ENCODE data around the gene TMEM200A. TPM values are rescaled to one million over a fixed set of nuclear protein-coding genes. Genes with fewer than 3 reads are reported as not detected.

Gene TMEM200A
- total RNA-seq, 2 donors from 2014 or later = 0.16 to 0.35 TPM

DNA sequence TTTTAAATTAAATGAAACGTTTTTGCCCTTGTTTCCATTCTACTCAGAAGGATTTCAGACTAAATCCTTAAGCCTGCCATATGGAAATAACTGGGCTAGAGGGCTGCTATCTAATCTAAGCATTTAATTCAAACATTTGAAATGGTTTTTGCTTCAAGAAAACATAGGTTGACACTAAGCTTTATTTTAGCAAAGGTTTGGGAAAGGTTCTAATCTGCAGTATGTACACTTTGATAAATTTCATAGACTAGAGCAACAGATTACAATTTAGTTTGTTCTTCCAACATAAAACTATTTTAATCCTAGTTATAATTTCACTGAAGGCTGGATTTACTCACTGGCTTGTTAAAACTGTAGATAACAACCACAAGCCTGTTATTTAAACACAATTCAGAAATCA lies 72.1 kb downstream of the TMEM200A start:
- no peaks in the 10 kb centered on the region for H3K9me3 Mint-ChIP-seq
- no peak for DNase-seq (ENCODE audit: low spot score in 2 of 2)
- no peak overlapping the region for H3K27ac Mint-ChIP-seq
- peaks cover 0 to 6% of the 10 kb centered on the region in 2 donors for H3K36me3 Mint-ChIP-seq
- no peak for ATAC-seq

DNA sequence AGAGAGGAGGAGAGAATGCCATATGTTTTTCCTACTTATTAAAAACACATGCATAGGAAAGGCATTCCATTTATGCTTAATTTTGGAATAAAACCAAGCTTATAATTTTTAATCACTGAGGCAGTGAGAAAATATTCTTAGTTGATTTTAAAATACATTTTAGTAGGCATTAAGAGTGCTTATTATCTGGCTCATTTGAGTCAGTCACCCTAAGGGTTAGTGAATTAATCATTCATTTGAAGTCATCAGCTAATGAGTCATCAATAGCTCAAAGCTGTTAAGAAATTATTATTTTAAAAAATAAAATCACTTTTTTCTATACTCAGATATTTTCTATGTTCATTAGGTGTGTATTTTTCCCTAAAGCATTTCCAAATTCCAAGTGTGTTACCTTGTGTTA lies 81.6 kb downstream of the TMEM200A start:
- no peak for ATAC-seq
- no peak for DNase-seq (ENCODE audit: low spot score in 2 of 2)
- Mint-ChIP-seq H3K36me3 (no peaks in the 10 kb centered on the region), H3K9me3 (peaks cover 0 to 4% of the 10 kb centered on the region in 2 donors), H3K27ac (no peak overlapping the region)

DNA sequence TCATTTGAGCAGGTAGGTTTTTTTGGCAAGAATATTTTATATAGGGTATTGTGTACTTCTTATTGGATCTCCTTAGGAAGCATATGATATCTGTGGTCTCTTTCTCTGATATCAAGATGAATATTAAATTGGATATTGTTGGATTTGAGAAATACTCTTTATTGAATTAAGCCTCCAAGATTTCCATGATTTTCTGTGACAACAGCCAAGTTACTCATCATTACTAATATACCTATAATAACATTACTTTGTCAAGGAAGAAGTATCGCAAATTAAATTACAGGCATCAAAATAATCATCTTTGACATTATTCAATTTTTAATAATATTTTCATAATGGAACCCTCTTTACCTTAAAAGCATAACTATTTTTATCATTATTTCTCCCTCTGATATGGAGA lies 86.5 kb downstream of the TMEM200A start:
- no peak for ATAC-seq
- no peak overlapping the region for H3K27ac Mint-ChIP-seq
- DNase-seq (ENCODE audit: low spot score in 2 of 2) = no peak
- peaks cover 0 to 4% of the 10 kb centered on the region in 2 donors for H3K9me3 Mint-ChIP-seq
- no peaks in the 10 kb centered on the region for H3K36me3 Mint-ChIP-seq

DNA sequence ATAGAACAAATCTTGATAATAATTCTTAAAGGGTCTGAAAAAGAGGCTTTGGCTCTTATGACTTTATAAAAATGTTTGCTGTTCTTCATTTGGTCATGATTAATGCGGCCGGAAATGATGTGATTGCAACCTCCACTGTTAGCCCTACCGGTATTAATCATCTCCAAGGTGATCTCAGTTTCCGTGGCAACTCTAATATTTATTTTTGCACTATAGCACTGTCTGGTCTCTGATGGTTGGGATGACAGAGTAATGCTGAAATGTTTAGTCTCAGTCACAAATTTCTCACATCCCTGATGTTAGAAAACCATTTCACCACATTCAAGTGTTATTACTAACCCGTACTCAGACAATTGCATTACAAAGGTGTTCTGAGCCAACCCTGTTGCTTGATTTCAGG lies 87.4 kb downstream of the TMEM200A start:
- Mint-ChIP-seq H3K27ac (no peak overlapping the region), H3K9me3 (peaks cover 0 to 4% of the 10 kb centered on the region in 2 donors), H3K36me3 (no peaks in the 10 kb centered on the region)
- DNase-seq (ENCODE audit: low spot score in 2 of 2) (no peak), ATAC-seq (peak; percentile 36 to 67)

DNA sequence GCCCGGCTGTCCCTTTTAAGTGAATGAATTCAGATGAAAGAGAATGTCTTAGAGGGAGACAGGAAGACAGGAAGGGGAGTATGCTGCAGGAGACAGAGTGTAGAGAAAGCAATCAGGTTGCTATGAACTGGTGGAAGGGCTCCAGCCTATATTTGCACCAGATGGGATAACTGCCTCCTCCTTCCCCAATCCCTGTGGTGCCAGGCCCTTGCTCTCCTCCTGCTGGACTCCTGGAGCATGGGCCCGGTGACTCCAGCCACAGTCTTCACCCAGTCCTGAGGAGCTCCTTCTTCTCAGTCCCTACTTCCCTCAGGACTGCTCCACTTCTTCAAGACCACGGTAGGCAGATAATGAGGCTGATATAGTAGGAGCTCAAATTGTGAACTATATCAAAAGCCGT lies 91.8 kb downstream of the TMEM200A start:
- Mint-ChIP-seq H3K9me3 (no peaks in the 10 kb centered on the region), H3K36me3 (no peaks in the 10 kb centered on the region)

DNA sequence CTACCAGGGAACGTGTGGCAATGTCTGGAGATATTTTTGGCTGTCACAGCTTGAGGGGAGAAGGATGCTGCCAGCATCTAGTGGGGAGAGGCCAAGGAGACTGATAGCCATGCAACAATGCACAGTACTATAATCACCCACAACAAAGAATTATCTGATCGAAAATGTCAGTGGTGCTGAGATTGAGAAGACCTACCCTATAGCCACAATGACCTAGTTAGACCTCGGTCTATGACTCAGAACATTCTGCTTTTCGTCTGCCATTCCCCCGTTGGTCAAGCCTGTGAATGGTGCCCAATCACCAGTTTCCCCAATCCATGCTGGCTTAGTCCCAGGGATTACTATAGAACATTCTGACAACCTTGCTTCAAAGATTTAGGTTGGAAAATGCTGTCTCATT lies 93.5 kb downstream of the TMEM200A start:
- no peak for ATAC-seq
- no peaks in the 10 kb centered on the region for H3K9me3 Mint-ChIP-seq
- H3K27ac Mint-ChIP-seq = no peak overlapping the region
- H3K36me3 Mint-ChIP-seq = no peaks in the 10 kb centered on the region
- no peak for DNase-seq (ENCODE audit: low spot score in 2 of 2)

More for the DNA sequence above, 91.8 kb downstream of the TMEM200A start:
- no peak overlapping the region for H3K27ac Mint-ChIP-seq
- ATAC-seq = no peak
- DNase-seq (ENCODE audit: low spot score in 2 of 2) = no peak

DNA sequence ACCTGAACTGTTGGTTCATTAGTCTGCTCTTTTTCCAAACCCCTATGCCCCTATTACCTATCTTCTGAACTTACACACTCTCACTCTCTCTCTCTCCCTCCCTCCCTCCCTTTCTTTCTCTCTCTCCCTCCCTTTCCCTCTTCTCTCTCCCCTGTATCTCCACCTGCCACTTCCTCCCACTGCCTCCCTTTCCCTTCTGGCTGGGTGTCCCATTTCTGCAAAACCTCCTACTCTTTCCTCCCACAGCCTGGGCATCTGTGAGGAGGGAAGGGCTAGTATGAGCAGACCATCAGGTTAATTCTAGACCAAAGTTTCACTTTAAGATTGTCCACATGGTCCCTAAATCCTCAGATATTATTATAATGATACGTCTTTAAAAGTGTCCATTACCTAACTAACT lies 95.1 kb downstream of the TMEM200A start:
- H3K36me3 Mint-ChIP-seq = no peaks in the 10 kb centered on the region
- H3K27ac Mint-ChIP-seq = no peak overlapping the region
- DNase-seq (ENCODE audit: low spot score in 2 of 2) (no peak), ATAC-seq (no peak)
- H3K9me3 Mint-ChIP-seq = no peaks in the 10 kb centered on the region

DNA sequence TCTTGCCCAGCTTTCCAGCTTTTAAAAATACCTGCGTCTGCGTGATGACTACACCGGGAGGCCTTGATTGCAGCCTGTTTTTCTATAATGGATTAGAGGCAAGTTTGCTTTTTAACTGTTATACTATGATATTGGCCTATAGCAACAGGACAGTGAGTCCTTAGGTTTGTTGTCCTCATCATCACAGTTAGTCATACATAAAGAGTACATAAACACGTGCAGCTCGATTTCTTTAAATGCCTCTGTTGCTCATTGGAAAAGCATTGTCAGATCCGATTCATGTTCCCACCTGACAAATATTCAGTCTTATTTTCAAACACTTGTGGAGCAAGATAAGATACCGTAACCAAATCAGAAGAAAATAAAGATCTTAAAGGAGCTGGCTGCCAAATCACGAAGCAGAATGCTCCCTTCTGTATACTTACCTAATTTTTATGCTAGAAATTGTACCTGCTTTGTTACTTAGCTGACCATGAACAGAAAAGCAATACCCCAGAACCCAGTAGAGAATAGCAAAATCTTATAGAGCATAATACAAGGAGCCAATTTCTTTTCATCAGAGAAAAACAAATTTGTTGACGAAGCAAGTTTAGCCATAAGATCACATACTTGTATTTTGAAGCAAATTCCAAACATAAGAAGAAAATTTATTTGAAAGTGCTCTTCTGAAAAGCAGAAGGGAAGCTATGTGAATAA lies 100.4 kb downstream of the TMEM200A start:
- Mint-ChIP-seq H3K9me3 (peaks cover 0 to 5% of the 10 kb centered on the region in 2 donors), H3K27ac (no peak overlapping the region), H3K36me3 (no peaks in the 10 kb centered on the region)
- DNase-seq (ENCODE audit: low spot score in 2 of 2) (no peak), ATAC-seq (no peak)

DNA sequence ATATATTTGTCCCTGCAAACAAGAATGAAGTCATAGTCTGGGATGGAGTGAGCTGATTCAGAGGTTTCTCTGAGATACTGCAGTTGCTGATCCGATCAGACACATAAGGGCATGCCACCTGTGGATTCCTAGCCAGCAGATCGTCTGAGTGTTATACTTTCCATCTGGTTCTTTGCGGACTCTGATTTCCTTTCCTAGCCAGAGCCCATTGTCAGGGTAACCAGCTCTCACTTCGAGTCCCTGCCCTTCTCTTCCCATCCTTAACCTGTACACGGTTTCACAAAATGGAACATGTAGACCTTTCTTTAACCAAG lies 100.9 kb downstream of the TMEM200A start:
- no peak for DNase-seq (ENCODE audit: low spot score in 2 of 2)
- no peak for ATAC-seq
- Mint-ChIP-seq H3K9me3 (peaks cover 0 to 5% of the 10 kb centered on the region in 2 donors), H3K27ac (no peak overlapping the region), H3K36me3 (no peaks in the 10 kb centered on the region)

DNA sequence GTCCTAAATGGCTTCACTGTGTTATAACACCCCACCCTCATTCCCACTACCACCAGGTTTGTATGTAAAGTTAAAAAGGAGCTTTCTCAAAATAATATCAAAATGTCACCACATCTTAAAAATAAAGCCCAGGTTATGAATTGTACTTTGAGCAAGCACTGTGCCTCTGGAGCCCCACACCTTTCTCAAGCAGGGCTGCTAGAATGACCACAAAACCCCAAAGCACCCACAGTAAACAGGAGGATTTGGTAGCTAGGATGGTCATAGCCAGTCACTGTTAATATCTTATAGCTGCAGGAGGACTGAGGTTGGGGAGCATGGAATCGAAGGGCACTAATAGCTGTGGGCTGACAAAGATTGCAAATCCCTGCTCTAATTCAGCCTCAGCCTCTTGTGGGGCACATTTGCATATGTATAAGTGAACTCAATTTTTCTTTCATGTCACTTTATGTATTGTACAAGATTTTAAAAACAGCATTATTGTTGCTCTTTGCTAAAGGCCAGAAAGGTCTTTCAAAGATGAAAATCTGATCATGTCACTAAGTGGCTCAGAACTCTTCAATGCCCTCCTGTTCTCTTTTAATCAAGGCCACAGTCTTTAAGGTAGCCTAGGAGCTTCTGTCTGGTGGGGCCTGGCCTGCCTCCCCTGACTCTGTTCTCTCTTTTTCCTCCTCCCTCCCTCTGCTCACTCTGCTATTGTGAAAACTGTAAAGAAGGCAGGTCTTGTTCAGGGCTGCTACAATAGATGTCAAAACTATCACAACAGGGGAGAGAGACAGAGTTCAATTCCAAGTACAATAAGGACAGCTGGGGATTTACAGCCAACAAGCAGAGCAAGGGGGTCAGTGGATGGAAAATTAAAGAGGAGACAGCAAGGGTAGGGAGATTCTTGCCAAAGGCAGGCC lies 101.6 kb downstream of the TMEM200A start:
- Mint-ChIP-seq H3K27ac (no peak overlapping the region), H3K9me3 (peaks cover 0 to 9% of the 10 kb centered on the region in 2 donors)

DNA sequence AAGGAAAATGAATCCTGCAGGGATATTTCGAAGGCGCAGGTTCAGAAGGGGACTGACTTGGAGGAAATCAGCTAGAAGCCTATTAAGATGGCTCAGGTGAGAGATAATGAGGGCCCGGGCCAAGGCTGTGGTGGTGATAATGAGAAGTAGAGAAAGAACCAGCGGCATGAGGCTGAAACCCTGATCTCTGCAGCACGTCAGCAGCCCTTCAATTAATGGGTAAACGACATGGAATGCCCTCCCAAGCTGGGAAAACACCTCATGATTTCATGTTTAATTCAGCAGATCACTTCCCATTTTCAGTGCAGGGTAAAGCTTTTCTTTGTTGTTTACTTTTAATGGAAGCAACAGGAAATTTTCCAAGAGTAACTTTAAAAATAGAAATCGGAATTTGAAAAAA lies 104.9 kb downstream of the TMEM200A start:
- Mint-ChIP-seq H3K27ac (peak overlapping the region in 1 of 2 donors; percentile 18), H3K9me3 (peaks cover 0 to 15% of the 10 kb centered on the region in 2 donors), H3K36me3 (peaks cover 0 to 5% of the 10 kb centered on the region in 2 donors)
- DNase-seq (ENCODE audit: low spot score in 2 of 2) (no peak), ATAC-seq (no peak)

More for the DNA sequence above, 101.6 kb downstream of the TMEM200A start:
- DNase-seq (ENCODE audit: low spot score in 2 of 2) = no peak
- peak in 1 of 2 donors; percentile 59 for ATAC-seq
- H3K36me3 Mint-ChIP-seq = peaks cover 0 to 1% of the 10 kb centered on the region in 2 donors

DNA sequence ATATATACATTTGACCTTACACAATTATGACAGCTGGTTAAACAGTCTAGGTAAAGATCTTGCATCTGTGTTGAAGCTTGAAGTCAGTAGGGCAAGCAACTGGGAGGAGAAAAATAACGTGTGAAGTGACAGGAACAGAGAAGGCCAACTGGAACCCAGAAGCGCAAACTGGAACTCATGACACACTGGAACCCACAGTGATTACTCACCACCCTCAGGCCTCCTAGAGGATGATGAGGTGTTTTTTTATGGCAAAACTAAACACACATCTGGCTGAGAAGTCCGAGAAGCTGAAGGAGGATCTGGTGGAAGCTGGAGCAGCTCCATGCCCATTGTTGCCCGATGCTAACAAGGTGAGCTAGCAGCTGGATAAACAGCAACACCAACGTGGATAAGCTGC lies 108.1 kb downstream of the TMEM200A start:
- Mint-ChIP-seq H3K27ac (peak overlapping the region in 1 of 2 donors; percentile 1), H3K9me3 (peaks cover 18 to 22% of the 10 kb centered on the region in 2 donors), H3K36me3 (peaks cover 8 to 22% of the 10 kb centered on the region in 2 donors)
- ATAC-seq (peak; percentile 44 to 80), DNase-seq (ENCODE audit: low spot score in 2 of 2) (no peak)

DNA sequence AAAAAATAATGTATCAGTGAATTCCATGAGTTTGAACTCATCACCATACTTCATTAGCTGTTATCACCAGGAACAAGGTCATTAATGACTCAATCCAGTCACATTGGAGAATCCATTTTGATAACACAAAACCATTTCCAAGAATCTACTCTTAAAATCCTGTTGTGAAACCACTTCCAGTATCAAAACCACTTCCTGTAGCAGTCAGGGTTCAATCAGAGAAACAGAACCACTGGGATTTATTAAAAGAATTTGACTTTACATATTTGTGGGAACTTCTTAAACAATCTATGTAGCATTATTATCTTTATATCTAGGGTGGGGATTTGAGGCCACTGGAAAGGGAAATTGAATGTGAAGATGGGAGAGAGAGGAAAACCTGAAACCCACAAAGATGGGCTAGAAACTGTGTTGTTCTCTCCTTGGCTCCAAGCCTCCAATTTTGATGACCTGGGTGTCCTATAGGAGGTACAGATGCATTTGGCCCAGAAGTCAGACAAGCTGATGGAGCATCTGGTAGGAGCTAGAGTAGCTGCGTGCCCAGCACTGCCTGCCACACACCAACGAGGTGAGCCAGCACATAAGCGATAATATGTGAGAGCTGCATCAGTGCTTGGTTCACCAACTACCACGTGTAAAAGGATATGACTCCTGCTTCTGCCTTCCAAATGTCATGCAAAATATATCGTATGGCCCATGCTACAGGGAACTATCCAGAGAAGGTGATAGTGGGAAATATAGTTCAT lies 117.0 kb downstream of the TMEM200A start:
- ATAC-seq (no peak), DNase-seq (ENCODE audit: low spot score in 2 of 2) (no peak)
- Mint-ChIP-seq H3K36me3 (peaks cover 2 to 13% of the 10 kb centered on the region in 2 donors), H3K9me3 (peaks cover 9 to 10% of the 10 kb centered on the region in 2 donors), H3K27ac (peak overlapping the region in 1 of 2 donors; percentile 26)

DNA sequence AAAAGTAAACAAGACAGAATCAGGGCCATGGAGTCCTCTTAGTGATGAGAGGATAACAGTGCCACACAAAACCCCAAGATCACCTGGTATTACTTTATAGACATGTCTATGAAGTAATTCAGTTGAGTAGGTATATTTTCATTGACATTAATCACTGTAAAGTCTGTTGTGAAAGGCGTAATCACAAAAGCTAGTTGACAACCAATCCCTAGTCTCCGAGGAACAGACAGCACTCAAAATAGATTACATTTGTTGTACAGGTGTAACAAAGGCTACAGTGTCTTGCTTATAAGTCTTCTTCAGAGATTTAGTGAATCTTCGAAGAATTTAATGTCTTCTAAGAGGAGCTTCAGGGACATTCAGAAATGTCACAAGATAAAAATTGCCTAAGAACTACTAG lies 120.1 kb downstream of the TMEM200A start:
- peaks cover 0 to 7% of the 10 kb centered on the region in 2 donors for H3K36me3 Mint-ChIP-seq
- ATAC-seq (no peak), DNase-seq (ENCODE audit: low spot score in 2 of 2) (no peak)
- no peak overlapping the region for H3K27ac Mint-ChIP-seq
- peaks cover 3 to 10% of the 10 kb centered on the region in 2 donors for H3K9me3 Mint-ChIP-seq

DNA sequence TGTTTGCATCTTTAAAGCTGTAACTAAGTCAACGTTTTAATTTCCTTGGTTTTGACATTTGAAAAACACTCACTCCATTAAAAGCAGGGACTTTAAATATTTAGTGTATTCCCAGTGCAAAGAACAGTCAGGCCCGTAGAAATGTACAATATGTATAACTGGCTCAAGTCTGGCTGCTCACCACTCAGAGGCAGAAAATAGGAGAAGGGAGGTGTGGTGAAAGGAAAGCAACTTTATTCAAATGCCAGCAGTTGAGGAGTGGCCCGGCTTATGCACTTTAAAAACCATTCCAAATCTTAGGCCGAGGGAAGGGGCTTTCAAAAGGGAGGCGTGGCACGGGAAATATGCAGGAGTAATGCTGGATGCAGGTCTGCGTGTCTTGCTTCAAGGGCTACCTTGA lies 120.6 kb downstream of the TMEM200A start:
- no peak overlapping the region for H3K27ac Mint-ChIP-seq
- no peak for ATAC-seq
- H3K36me3 Mint-ChIP-seq = peaks cover 0 to 7% of the 10 kb centered on the region in 2 donors
- peaks cover 3 to 10% of the 10 kb centered on the region in 2 donors for H3K9me3 Mint-ChIP-seq
- no peak for DNase-seq (ENCODE audit: low spot score in 2 of 2)

DNA sequence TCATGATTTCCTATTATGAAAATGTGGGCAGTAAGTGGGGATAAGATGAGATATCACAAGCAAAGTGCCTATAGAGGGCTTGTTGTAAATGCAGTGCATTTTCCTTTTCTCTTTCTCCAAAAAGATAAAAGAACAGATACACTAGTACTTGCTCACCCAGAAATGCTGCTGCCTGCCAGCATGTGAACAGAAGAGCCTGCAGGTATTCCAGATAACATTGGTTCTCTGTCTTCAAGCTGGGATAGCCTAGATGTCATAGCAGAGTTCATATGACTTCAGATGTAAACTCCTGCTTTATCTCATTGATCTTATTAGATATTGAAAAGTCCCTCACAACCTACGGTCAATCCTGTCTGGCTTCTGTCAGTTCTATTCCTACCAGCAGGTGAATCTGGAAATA lies 123.7 kb downstream of the TMEM200A start:
- H3K27ac Mint-ChIP-seq = no peak overlapping the region
- peaks cover 4 to 16% of the 10 kb centered on the region in 2 donors for H3K9me3 Mint-ChIP-seq
- peaks cover 0 to 7% of the 10 kb centered on the region in 2 donors for H3K36me3 Mint-ChIP-seq
- no peak for DNase-seq (ENCODE audit: low spot score in 2 of 2)
- ATAC-seq = no peak
